Smooth muscle cell of the brain vasculature (primary cell): ENCODE data around the gene SERPINE3.

Source experiments
- DNase-seq: peaks from one replicate; pipeline ENCODE4 v3.0.0-alpha.2; 2012; ENCODE audit warnings: low read depth, low spot score

Gene SERPINE3

DNA sequence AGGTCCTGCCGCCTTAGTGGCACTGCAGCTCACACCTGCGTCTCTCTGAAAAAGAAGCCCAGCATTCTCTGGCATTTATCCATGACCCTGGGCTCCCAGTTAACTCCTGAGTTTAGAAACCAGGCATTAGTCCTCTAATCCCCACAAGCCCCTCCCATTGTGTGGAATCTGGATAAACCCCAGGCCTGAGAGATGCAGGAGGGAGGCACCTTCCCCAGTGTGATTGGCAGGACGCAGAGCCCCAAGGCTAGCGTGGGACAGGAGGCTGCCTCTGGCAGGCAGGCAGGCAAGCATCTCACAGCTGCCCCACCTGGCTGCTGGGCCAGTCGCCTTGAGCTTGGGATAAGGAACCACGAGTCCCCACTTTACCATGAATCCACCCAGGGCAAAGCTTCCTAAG lies 11.0 kb upstream of the SERPINE3 start:
- DNase-seq: no peak

DNA sequence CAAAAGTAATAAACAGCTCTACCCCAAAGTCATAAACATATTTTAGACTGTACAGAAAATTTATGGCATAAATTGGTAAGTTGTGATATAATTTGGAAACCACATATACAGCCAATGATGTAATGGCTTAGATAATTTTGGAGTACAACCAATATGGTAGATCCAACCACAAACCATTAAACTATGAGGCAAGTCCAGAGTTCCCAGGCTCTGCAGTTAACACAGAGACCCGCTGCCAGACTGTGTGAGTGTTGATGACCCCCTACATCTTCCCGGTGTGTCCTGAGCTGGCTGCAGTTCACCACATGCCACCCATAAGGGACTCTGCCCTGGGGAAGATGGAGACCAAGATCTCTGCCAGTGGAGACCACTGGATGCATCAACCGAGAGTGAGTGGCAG lies 9.9 kb upstream of the SERPINE3 start:
- DNase-seq: no peak

GRCh38 chr13:51330791-51331190 lies 8.7 kb upstream of the SERPINE3 start:
- no peak for DNase-seq

- no peak for DNase-seq
Observed at GRCh38 chr13:51331354-51331861, 8.1 kb upstream of the SERPINE3 start.

DNA sequence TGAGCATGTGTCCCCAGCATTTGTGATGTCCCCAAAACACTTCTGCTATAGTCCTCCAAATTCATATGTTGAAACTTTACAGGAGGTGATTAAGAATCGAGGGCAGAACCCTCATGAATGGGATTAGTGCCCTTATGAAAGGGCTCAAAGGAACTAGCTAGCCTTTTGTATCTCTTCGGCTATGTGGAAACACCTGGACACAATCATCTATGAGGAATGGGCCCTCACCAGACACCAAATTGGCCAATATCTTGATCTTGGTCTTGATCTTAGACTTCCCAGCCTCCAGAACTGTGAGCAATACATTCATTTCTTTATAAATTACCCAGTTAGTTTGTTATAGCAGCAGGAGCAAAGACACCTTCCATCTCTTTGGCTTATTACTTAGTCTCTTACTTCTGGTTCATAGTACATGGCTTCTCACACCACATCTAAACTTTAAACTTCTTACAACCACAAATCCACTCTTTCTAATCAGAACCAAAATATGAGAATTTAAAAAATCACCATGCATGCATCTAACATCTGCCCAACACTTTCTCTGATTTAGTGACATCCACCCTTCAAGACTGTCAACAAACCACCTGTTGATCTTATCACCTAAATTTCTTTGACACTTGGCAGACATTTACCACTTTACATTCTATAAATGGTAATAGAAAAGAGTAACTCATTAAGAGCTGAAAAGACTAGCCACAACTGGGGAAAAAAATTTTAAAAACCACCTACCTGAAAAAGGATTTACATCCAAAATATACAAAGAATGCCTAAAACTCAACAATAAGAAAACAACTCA lies 6.7 kb upstream of the SERPINE3 start:
- DNase-seq: no peak

DNA sequence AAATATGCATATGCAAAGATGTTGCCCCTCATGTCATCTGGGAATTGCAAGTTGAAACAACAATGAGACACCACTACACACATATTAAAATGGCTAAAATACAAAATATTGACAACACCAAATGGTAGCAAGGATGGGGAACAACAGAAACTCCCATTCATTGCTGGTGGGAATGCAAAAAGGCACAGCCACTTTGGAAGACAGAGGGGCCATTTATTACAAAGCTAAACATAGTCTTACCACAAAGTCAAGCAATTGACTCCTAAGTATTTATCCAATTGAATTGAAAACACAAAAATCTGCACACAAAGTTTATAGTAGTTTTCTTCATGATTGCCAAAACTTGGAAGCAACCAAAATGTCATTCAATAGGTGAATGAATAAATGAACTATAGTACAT lies 6.1 kb upstream of the SERPINE3 start:
- no peak for DNase-seq

DNA sequence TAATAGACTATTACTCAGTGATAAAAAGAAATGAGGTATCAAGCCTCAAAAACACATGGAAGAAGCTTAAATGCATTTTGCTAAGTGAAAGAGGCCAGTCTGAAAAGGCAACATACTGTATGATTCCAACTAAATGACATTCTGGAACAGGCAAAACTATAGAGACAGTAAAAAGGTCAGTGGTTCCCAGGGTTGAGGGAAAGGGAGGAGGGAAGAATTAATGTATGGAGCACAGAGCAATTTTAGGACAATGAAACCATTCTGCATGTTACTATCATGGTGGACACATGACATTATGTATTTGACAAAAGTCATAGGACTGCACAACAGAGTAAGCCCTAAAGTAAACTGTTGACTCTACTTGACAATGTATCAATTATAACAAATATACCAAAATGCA lies 5.7 kb upstream of the SERPINE3 start:
- no peak for DNase-seq

DNA sequence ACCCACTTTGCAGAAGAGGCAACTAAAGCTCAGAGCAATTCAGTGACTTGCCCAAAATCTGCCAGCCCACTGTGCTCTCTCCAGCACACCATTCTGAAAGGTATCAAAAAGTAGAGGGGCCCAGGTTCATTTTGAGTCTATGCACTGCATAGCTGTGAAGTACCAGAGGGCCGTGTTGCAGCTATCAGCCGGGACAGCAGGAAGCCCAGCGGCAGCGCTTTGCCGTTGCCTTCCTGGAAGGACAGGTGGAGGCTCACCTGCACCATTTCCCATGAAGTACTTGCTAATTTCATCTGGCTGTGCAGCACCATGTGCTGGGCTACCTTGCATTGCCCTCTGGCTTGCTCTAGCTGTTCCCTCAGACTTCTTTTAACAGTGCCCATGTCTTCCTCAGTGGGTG lies 2.7 kb upstream of the SERPINE3 start:
- DNase-seq: no peak

- no peak for DNase-seq
Observed at GRCh38 chr13:51339952-51340732, 651 bp downstream of the SERPINE3 start.

GRCh38 chr13:51341232-51341631 lies 1.7 kb downstream of the SERPINE3 start:
- no peak for DNase-seq

DNA sequence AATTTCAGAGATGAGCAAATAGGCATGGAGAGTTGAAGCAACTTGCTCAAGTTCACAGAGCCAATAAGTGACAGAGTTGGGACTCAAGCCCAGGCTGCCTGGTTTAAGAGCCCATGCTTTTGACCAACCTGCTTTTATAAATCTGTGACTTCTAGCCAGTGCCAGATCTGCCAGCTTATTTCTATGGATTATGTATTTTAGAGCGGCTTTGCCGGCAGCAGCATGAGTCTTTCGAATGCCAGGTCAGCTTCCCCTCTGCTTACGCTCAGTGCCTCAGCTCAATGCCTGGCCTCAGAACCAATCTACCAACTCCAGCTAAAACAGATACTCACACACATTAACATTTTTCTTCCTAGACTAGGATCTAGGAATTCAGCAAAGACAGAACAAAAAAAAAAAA lies 2.3 kb downstream of the SERPINE3 start:
- DNase-seq: no peak

DNA sequence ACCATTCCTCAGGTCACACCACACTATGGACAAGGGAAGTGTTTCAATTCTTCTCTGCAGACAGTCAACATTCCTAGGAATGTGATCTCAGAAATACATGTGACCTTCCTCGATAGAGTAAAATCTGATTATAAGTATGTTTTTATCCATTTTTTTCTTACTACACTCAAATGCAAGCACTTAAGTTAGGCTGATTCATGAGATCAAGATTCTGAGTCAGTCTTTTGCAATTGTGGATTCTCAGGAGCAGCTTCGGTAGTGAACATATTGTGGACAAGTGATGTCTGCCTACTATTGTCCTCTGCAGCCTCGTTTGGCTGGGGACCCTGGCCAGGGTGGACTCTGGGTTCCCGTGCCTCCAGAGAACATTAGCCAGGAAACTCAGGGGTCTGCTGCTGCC lies 3.2 kb downstream of the SERPINE3 start:
- DNase-seq: no peak

GRCh38 chr13:51343475-51343874 lies 4.0 kb downstream of the SERPINE3 start:
- DNase-seq: no peak

DNA sequence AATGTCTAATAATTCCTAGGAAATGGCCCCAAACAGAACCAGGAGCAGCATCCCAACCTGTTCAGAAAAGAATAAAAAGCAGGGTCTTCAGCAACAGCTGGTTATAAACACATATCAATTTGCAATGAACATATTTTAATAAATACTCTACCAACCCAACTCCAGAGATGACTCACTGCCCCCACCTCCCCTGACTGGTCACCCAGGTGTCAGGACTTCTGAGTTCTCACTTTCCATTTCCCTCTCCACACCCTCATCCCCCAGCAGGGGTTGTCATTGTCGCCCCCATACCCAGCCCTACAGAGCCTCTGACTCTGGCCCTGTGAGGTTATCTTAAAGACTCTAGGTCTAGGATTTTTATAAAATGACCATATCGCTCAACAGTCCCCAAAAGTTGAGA lies 6.9 kb downstream of the SERPINE3 start:
- no peak for DNase-seq

GRCh38 chr13:51347099-51347498 lies 7.6 kb downstream of the SERPINE3 start:
- no peak for DNase-seq

- no peak for DNase-seq
Observed at GRCh38 chr13:51348069-51348967, 8.8 kb downstream of the SERPINE3 start.

DNA sequence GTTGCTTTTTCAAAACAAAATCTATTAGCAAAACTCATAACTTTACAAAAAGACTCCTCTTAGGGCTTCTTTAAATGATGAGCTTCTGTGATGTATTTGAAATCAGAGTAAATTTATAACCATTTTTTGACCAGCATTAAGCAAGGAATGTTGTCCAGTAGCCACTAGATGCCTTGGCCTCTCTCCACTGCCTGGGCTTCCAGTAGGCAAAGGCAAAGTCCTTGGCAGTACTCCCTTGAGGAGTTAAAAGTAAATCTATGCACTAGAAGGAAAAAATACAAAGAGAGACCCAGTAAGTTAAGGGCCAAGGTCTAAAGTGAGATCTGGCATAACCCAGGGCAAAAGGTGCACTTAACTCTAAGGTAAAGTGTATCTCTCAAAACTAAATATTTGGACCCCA lies 9.5 kb downstream of the SERPINE3 start:
- DNase-seq: no peak

GRCh38 chr13:51355217-51355616 lies 15.7 kb downstream of the SERPINE3 start:
- DNase-seq: no peak

GRCh38 chr13:51357928-51358595 lies 18.6 kb downstream of the SERPINE3 start:
- DNase-seq: no peak

GRCh38 chr13:51359352-51359751 lies 19.9 kb downstream of the SERPINE3 start:
- no peak for DNase-seq

- DNase-seq: no peak
Observed at GRCh38 chr13:51360489-51360888, 21.0 kb downstream of the SERPINE3 start.
